CD4-positive, alpha-beta T cell (primary cell): Measurements from ENCODE around the gene SIGLEC10. TPM values are rescaled to one million over a fixed set of nuclear protein-coding genes. Genes with fewer than 3 reads are reported as not detected.
"Not testable (repeated sequence)": the region's sequence is repeated elsewhere in the genome, so short reads cannot be mapped to it uniquely, and the experiment has no call there.

Source experiments
- ATAC-seq: fragments of 200-7000 bp; cut with Tn5 transposase; one replicate; pipeline ENCODE4 v1.10.0; 2022; ENCODE audit warnings: mild to moderate bottlenecking; ENCODE audit not compliant: poor library complexity
- CTCF ChIA-PET: fragments of 350-600 bp; sonication (Branson Sonifier 250); formaldehyde crosslinking; loops from one replicate; lab custom pipeline; 2021; ENCODE audit warnings: antibody characterized with exemption, inconsistent platforms; lab: Charles Lee
- POLR2A ChIA-PET: fragments of 350-600 bp; sonication (Branson Sonifier 250); formaldehyde crosslinking; loops from one replicate; lab custom pipeline; 2021; ENCODE audit warnings: antibody characterized with exemption, inconsistent platforms; lab: Charles Lee
- DNase-seq, 14 experiments: peaks; one replicate each; pipeline ENCODE4 v3.0.0-alpha.2; 2013 to 2020; ENCODE audit warnings: mixed read lengths in 2 of 14
- H3K27ac ChIP-seq, 2 donors: one replicate each; pipeline versions ENCODE4 v1.5.1 to v1.7.0; 2013; ENCODE audit warnings: low read length in 2 of 2, low read depth in 1 of 2, mild to moderate bottlenecking in 1 of 2
- H3K27me3 ChIP-seq, 2 experiments: 1 replicate in 1 of 2; 2 replicates in 1 of 2; pipeline versions ENCODE4 v1.6.1 to v1.7.0; 2013; ENCODE audit warnings: low read length in 2 of 2, control low read depth in 1 of 2, mild to moderate bottlenecking in 1 of 2, moderate library complexity in 1 of 2; ENCODE audit not compliant: insufficient read depth in 2 of 2, control insufficient read depth in 1 of 2
- H3K36me3 ChIP-seq: one replicate; pipeline ENCODE4 v1.6.1; 2013; ENCODE audit warnings: low read length, control low read depth; ENCODE audit not compliant: insufficient read depth
- H3K4me1 ChIP-seq: one replicate; pipeline ENCODE4 v1.6.1; 2013; ENCODE audit warnings: low read length, control low read depth; ENCODE audit not compliant: insufficient read depth
- H3K4me3 ChIP-seq: one replicate; pipeline ENCODE4 v1.5.1; 2013; ENCODE audit warnings: mild to moderate bottlenecking, low read length, moderate library complexity
- H3K9me3 ChIP-seq, 2 experiments: 1 replicate in 1 of 2; 2 replicates in 1 of 2; pipeline versions ENCODE4 v1.6.1 to v1.7.0; 2013; ENCODE audit warnings: low read length in 2 of 2, mild to moderate bottlenecking in 2 of 2, control low read depth in 1 of 2, moderate library complexity in 1 of 2; ENCODE audit not compliant: control insufficient read depth in 1 of 2, insufficient read depth in 1 of 2
- H3K27ac Mint-ChIP-seq: one replicate; pipeline ENCODE4 v1.8.0; 2020; ENCODE audit warnings: mixed read lengths
- H3K27me3 Mint-ChIP-seq: one replicate; pipeline ENCODE4 v1.8.0; 2021; ENCODE audit warnings: mixed read lengths
- H3K36me3 Mint-ChIP-seq: one replicate; pipeline ENCODE4 v1.8.0; 2021; ENCODE audit warnings: low read depth, mixed read lengths
- H3K4me1 Mint-ChIP-seq: one replicate; pipeline ENCODE4 v1.8.0; 2021; ENCODE audit warnings: low read depth, mixed read lengths
- H3K4me3 Mint-ChIP-seq: one replicate; pipeline ENCODE4 v1.8.0; 2020; ENCODE audit warnings: mild to moderate bottlenecking, mixed read lengths
- H3K9me3 Mint-ChIP-seq: one replicate; pipeline ENCODE4 v1.8.0; 2020; ENCODE audit warnings: mixed read lengths
- intact Hi-C, 2 experiments: fragments of 100-400 bp; cut with DNase I in 1 of 2; cut with micrococcal nuclease in 1 of 2; formaldehyde crosslinking; loops; one replicate each; pipeline versions ENCODE4 v1.15.1 to v1.9.0; 2023 to 2025; cut with DNase I, micrococcal nuclease
- total RNA-seq, 174 experiments: library from RNA in 2 of 174; stranded (reverse) in 2 of 174; gene quantifications; one replicate each; pipeline ENCODE4 v1.2.3 and lab custom pipeline; 2021 to 2026
- TF ChIP-seq, protein P1 (sequence below): fragments of 200-600 bp; IDR thresholded peaks from one replicate; pipeline ENCODE4 v1.8.0; 2022; ENCODE audit warnings: antibody characterized with exemption, mild to moderate bottlenecking

The SIGLEC10 gene
- total RNA-seq, 2 experiments from 2014 or later = 0.39 to 0.58 TPM

DNA sequence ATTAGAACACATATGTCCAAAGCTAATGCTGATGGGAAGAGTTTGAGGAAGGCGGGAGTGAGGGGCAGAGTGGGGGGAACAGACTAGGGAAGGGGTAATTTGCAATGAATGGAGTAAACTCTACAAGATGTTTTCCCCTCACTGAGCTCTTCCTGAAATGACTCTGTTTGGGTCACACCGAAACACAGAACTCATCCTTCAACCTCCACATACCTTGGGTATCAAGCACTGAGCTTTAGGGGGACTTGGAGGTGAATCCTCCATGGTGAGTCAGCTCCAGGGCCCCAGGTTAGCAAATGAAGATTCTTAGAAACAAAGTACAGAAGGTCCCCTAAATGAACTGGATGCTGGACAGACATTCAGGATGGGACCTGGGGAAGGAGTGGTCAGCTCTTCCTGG is 1.3 kb upstream of the SIGLEC10 start:
- Histone ChIP-seq H3K27ac (no peak overlapping the region), H3K27me3 (peaks cover 7 to 13% of the 10 kb centered on the region in 2 experiments), H3K36me3 (no peaks in the 10 kb centered on the region), H3K4me1 (peaks cover 16% of the 10 kb centered on the region), H3K4me3 (no peak overlapping the region), H3K9me3 (peaks cover 0 to 5% of the 10 kb centered on the region in 2 experiments)
- DNase-seq (no peak), ATAC-seq (no peak)
- peaks cover 35% of the 10 kb centered on the region for H3K27me3 Mint-ChIP-seq
- TF ChIP-seq, protein P1, sequence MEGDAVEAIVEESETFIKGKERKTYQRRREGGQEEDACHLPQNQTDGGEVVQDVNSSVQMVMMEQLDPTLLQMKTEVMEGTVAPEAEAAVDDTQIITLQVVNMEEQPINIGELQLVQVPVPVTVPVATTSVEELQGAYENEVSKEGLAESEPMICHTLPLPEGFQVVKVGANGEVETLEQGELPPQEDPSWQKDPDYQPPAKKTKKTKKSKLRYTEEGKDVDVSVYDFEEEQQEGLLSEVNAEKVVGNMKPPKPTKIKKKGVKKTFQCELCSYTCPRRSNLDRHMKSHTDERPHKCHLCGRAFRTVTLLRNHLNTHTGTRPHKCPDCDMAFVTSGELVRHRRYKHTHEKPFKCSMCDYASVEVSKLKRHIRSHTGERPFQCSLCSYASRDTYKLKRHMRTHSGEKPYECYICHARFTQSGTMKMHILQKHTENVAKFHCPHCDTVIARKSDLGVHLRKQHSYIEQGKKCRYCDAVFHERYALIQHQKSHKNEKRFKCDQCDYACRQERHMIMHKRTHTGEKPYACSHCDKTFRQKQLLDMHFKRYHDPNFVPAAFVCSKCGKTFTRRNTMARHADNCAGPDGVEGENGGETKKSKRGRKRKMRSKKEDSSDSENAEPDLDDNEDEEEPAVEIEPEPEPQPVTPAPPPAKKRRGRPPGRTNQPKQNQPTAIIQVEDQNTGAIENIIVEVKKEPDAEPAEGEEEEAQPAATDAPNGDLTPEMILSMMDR = no peak
- H3K4me3 Mint-ChIP-seq = no peak overlapping the region
- ChIA-PET CTCF (no interaction called here), POLR2A (no interaction called here)
- H3K9me3 Mint-ChIP-seq = no peaks in the 10 kb centered on the region
- no peaks in the 10 kb centered on the region for H3K4me1 Mint-ChIP-seq
- no peak overlapping the region for H3K27ac Mint-ChIP-seq
- intact Hi-C loops = no loop called here
- no peaks in the 10 kb centered on the region for H3K36me3 Mint-ChIP-seq

DNA sequence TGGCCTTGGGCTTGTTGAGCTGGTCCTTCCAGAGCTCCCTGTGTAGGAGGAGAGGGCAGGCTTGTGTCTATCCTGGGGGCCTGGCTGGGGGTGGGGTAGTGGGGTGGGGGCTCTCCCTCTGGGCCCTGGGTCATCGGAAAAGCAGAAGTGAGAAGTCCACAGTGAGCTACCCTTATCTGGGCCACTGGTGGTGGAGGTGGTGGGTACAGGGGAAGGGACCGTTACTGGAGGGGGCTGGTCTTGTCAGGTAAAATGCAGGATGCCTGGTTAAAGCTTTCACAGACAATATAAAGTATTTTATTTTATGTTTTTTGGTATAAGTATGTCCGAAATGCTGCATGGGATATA is 342 bp upstream of the SIGLEC10 start:
- POLR2A ChIA-PET = no interaction called here
- Histone ChIP-seq H3K4me3 (no peak overlapping the region), H3K4me1 (peaks cover 16% of the 10 kb centered on the region), H3K27me3 (peaks cover 7 to 13% of the 10 kb centered on the region in 2 experiments), H3K36me3 (no peaks in the 10 kb centered on the region), H3K9me3 (peaks cover 0 to 5% of the 10 kb centered on the region in 2 experiments), H3K27ac (no peak overlapping the region)
- Mint-ChIP-seq H3K36me3 (no peaks in the 10 kb centered on the region), H3K27ac (no peak overlapping the region), H3K27me3 (peaks cover 34% of the 10 kb centered on the region), H3K4me3 (no peak overlapping the region), H3K9me3 (no peaks in the 10 kb centered on the region), H3K4me1 (no peaks in the 10 kb centered on the region)
- ATAC-seq (no peak), DNase-seq (no peak)
- TF ChIP-seq, protein P1 = no peak
- intact Hi-C loops = no loop called here
- CTCF ChIA-PET = no interaction called here

GRCh38 chr19:51416422-51416821 is 1.0 kb downstream of the SIGLEC10 start:
- CTCF ChIA-PET, H3K36me3 Mint-ChIP-seq, H3K4me1 Mint-ChIP-seq, H3K4me3 Mint-ChIP-seq, H3K9me3 ChIP-seq, H3K36me3 ChIP-seq, H3K4me1 ChIP-seq, POLR2A ChIA-PET, H3K9me3 Mint-ChIP-seq, H3K27ac ChIP-seq, intact Hi-C loops, DNase-seq, H3K27ac Mint-ChIP-seq, H3K4me3 ChIP-seq, ATAC-seq: not testable (repeated sequence)
- H3K27me3 ChIP-seq = peaks cover 6 to 12% of the 10 kb centered on the region in 2 experiments
- H3K27me3 Mint-ChIP-seq = peaks cover 24% of the 10 kb centered on the region

DNA sequence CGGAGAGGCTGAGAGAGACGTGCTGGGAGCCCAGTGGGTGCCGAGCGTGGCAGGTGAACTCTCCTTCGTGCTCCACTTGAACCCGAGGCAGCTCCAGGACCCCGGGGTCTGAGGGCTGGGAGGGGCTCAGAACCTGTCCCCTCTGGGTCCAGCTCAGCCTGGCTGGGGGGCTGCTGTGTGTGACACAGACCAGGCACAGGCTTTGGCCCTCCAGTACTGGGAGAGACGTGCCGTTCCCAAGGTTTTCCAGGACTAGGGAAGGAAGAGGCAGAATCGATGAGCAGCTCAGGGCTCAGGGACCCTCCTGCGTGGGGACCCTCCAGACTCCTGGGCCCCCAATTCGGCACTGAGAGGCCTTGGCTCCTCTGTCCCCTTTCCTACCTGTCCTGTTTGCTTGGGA is 2.3 kb downstream of the SIGLEC10 start:
- CTCF ChIA-PET = no interaction called here
- intact Hi-C loops = no loop called here
- Histone ChIP-seq H3K4me3 (no peak overlapping the region), H3K9me3 (no peaks in the 10 kb centered on the region), H3K27ac (no peak overlapping the region), H3K36me3 (no peaks in the 10 kb centered on the region), H3K27me3 (peaks cover 0 to 4% of the 10 kb centered on the region in 2 experiments), H3K4me1 (peaks cover 5% of the 10 kb centered on the region)
- TF ChIP-seq, protein P1 = no peak
- no peaks in the 10 kb centered on the region for H3K4me1 Mint-ChIP-seq
- DNase-seq = no peak
- no peak overlapping the region for H3K4me3 Mint-ChIP-seq
- no peak for ATAC-seq
- H3K27ac Mint-ChIP-seq = no peak overlapping the region
- H3K36me3 Mint-ChIP-seq = no peaks in the 10 kb centered on the region
- H3K27me3 Mint-ChIP-seq = peaks cover 21% of the 10 kb centered on the region
- POLR2A ChIA-PET = no interaction called here
- H3K9me3 Mint-ChIP-seq = no peaks in the 10 kb centered on the region
